Inferior parietal cortex (tissue), 1 donor: ENCODE data around the gene CBY3.
"Not testable (repeated sequence)": the region's sequence is repeated elsewhere in the genome, so short reads cannot be mapped to it uniquely, and the experiment has no call there.

ENCODE experiments used
- DNase-seq: peaks from one replicate; pipeline ENCODE4 v3.0.0-alpha.2; 2016; ENCODE audit errors: extremely low spot score

The CBY3 gene

DNA sequence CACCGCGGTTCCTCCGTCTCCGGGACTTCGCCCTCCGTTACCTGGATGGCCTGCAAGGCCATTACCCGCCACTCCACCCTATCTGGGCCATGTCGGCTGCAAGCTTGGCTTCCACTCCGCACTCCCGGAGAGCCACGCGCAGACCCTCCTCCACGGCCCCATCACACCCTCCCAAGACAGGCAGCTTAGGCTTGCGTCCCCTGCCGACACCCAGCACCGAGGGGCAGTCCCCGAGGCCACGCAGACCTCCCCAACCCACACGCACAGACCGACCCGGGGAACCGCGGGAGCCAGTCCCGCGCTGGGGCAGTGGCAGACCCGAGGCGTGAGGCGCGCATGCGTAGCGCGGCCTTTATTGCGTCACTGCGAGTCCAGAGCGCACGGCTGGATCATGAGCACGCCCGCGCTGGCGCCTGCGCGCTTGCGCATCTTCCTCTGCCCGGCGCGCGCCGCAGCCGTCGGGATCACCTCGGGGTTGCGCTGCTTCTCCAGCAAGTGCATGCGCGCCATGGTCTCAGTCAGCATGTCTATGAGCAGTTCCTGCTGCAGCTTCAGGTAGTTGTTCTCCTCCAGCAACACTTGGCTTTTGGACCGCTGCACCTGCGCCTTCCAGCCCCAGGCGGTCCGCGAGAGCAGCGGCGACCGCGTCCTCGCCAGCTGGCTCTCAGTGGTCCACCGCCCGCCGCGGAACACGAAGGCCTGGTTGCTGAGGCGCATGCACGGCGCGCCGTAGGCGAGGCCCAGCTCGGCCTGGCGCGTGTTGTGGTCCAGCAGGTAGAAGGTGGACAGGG lies 2.4 kb downstream of the CBY3 start:
- peak; percentile 96 for DNase-seq

GRCh38 chr5:179668391-179668790 lies 12.4 kb downstream of the CBY3 start:
- DNase-seq, result peak; percentile 31

GRCh38 chr5:179661647-179662046 lies 19.2 kb downstream of the CBY3 start:
- not testable (repeated sequence) for DNase-seq

GRCh38 chr5:179658179-179658856 lies 22.5 kb downstream of the CBY3 start:
- DNase-seq, result peak; percentile 15

- not testable (repeated sequence) for DNase-seq
These were observed 23.3 kb downstream of the CBY3 start for GRCh38 chr5:179657302-179658178.

DNA sequence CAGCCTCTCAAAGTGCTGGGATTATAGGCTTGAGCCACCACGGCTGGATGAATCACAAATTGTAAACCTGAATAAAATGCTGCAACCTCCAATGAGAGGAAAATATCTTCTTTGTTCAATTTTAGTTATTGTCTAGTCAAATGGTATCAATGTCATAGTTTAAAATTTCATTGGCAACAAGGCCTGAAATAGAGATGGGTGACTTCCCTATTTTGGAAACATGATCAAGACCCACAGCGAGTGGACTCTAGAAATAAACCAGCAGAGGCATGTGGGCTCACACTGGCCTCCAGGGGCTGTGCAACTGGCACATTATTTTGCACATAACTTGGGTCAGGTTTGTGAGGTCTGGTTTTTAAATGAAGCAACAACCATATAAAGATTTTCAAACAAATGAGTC lies 27.7 kb downstream of the CBY3 start:
- not testable (repeated sequence) for DNase-seq

DNA sequence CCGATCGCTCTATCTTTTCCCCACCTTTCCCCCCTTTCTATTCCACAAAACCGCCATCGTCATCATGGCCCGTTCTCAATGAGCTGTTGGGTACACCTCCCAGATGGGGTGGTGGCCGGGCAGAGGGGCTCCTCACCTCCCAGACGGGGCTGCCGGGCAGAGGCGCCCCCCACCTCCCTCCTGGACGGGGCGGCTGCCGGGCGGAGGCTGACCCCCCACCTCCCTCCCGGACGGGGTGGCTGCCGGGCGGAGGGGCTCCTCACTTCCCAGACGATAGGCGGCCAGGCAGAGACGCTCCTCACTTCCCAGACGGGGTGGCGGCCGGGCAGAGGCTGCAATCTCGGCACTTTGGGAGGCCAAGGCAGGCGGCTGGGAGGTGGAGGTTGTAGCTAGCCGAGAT lies 30.6 kb downstream of the CBY3 start:
- not testable (repeated sequence) for DNase-seq

DNA sequence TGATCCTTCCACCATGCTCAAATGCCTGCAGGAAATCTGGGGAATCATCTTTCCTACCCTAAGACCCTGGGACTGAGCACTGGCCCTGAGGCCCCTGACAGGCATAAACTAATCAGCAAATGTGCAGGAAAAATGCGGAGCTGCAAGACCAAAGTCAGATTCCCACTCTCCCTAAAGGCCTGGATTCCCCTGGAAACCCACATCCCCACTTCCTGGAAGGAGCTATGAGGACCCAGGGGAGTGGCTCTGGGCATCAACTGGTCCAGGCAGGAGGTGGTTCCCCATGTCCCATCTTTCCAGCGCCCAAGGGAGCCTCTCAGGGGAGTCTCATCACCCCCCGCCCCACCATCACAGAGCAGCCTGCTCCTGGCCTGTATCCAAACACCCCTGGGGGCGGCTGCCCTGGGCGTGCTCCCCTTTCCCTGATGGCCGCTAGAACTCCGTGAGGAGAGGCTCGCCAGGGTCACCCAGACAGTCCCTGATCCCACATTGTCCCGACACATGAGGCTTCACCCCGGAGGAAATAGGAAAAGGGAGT lies 31.6 kb downstream of the CBY3 start:
- not testable (repeated sequence) for DNase-seq

DNA sequence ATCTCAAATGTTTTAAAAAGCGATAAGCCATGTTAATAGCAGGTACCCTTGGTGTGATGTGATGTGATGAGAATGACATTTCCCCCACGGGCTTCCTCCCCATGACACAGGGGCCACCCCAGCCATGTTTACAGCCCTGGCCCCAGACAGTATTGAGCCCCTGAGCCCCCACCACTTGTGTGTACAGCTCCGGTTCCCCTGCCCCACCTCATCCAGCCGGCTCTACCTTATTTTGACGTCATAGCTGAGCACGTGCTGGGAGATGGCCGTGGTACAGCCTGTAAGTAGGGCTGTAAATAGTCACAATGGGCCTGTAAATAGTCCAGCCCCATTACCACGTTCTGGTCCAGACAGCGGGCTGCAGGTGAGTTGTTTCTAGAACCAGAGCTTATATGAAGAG lies 32.4 kb downstream of the CBY3 start:
- DNase-seq, result no peak

DNA sequence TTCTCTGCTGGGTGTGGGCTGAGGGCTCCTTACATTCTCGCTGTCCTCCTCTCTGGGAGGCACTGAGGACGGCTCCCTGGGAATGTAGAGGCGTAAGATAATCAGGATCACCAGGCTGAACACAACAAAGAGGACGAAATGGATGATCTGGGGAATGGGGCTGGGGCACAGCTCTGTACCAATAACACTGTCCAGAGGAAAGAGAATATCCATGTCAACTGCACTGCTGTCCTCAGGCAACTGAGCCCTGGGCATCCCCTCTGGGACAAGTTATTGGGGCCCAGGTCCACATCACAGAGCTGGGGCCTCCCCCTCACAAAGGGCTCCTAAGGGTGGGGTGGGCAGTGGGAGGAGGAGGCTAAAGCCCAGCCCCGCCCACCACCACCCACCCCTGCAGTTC lies 36.1 kb downstream of the CBY3 start:
- not testable (repeated sequence) for DNase-seq

GRCh38 chr5:179643141-179643920 lies 37.5 kb downstream of the CBY3 start:
- not testable (repeated sequence) for DNase-seq

- DNase-seq, result not testable (repeated sequence)
These were observed 38.2 kb downstream of the CBY3 start for GRCh38 chr5:179642626-179643025.

- not testable (repeated sequence) for DNase-seq
These were observed 39.1 kb downstream of the CBY3 start for GRCh38 chr5:179641745-179642144.

GRCh38 chr5:179639296-179639695 lies 41.5 kb downstream of the CBY3 start:
- DNase-seq, result not testable (repeated sequence)

GRCh38 chr5:179634370-179635172 lies 46.3 kb downstream of the CBY3 start:
- not testable (repeated sequence) for DNase-seq

- not testable (repeated sequence) for DNase-seq
These were observed 47.1 kb downstream of the CBY3 start for GRCh38 chr5:179633501-179634369.
